Stromal cell of bone marrow (primary cell): Measurements from ENCODE around the gene ELF4.
"Not testable (repeated sequence)": the region's sequence is repeated elsewhere in the genome, so short reads cannot be mapped to it uniquely, and the experiment has no call there.

Experiments used
- DNase-seq: peaks from one replicate; pipeline ENCODE4 v3.0.0-alpha.2; 2012; ENCODE audit warnings: low read depth

ELF4 gene

DNA sequence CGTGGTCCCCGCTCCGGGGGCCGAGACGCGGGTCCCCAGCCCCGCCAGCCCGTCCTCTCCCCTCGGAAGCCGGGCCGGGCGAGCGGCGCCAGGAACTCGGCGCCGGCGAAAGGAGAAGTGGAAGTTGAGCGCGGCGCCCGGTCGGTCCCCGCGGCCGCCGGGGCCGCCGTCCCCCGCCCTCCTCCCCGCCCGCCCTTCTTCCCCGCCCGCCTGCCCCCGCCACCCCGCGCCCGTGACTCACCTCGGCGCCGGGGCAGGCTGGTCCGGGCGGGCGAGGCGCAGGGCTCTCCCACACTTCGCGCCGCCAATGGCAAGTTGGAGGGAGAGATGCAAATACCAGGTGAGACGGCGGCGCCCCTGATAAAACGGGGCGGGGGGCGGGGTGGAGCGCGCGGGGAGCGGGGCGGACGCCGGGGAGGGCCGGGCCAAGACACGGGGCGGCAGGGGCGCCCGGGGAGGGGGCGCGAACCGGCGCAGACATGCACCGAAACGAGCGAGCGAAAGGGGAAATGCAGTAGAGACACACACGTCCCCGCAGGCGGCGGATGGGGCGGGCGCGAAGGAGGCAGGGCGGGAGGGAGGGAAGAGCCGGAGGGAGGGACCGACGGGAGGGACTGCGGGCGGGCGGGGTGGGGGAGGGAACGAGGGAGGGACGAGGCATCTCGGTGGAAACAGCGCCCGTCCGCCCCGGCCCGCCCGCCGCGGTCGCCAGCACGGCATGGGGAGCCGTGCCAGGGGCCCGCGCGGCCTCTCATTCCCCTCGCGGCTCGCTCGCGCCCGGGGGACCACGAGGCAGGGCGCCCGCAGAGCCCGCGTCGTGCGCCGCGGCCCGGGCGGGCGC lies at the start of gene ELF4:
Gene ELF4 (minus strand): TSS at position 119 of the 841 bp plus-strand sequence. CDS start 29,167 bp downstream, outside the sequence.
- DNase-seq = no peak

DNA sequence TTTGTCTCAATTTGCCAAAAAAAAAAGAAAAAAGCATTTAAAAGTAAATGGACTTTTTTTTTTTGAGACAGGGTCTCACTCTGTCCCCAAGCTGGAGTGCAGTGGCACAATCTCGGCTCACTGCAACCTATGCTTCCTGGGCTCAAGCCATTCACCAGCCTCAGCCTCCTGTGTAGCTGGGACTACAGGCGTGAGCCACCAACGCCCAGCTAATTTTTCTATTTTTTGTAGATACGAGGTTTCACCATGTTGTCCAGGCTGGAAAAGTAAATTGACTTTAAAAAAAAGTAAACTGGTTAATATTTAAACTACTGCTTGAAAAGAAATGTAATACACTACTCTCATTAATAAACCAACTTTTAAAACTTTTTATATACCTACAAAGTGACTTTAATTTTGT lies 49.5 kb upstream of the ELF4 start:
- DNase-seq = no peak

DNA sequence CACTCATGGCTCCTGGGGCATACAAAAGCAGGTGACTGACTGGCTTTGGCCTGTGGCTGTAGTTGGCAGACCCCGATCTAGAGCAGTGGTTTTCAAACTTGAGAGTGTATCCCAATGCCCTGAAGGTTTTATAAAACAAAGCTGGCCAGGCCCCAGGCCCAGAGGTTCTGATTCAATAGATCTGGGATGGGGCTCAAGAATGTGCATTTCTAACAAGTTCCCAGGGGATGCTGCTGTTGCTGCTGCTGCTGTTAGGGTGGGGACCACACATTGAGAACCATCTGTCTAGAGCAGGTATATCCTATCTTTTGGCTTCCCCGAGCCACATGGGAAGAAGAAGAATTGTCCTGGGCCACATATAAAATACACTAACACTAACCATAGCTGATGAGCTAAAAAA lies 48.0 kb upstream of the ELF4 start:
- DNase-seq = no peak

DNA sequence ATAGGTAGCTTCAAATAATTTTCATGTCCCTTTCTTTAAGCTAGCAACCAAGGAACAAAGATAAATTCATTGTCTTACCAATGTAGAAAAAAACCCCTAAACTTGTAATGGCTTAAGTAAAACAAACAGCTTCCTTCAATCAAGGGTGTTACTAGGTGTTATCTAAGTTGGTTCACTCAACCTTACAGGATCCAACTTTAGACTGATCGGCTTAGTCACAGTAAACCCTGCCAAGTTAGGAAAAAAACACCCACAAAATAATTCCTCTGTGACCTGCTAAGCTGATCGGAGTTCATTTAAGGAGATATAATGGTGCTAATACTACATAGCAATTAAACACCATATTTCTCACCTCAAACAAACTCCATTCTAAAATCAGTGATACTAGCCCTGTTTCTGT lies 45.3 kb upstream of the ELF4 start:
- no peak for DNase-seq

DNA sequence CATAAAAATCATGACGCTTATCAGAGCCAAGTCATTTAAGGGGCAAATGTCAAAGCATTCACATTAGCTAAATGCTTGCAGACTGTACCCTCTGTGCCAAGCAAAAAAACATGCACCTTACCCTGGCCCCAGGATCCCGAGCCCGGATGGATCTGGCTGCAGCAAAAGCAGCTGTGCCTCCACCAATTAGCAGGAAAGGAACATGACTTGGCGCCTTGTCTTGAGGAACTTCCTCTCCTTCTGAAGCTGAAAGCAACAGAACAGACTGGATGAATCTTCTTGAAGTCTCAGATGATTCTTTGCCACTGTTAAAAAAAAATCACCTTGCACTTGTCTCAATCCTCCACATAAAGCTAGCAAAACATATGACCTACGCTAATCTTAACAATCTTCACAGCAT lies 37.3 kb upstream of the ELF4 start:
- no peak for DNase-seq

DNA sequence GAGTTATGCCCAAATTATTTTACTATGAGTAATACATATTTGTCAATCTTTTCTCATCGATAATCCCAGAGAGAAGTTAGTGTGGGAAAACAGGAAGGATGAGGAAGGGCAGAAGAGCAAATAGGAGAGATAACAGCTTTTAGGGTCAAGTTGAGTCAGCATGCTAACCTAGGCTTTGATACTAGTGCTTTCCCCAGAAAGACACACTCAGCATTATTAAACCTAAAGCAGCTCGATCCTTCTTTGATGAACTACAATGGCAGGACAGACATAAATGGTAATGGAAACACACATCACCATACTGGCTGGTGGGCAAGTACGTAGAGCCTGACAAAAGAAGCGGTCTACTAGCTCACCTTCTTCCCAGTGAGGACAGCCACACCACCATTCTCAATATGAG lies 34.8 kb upstream of the ELF4 start:
- DNase-seq = no peak

DNA sequence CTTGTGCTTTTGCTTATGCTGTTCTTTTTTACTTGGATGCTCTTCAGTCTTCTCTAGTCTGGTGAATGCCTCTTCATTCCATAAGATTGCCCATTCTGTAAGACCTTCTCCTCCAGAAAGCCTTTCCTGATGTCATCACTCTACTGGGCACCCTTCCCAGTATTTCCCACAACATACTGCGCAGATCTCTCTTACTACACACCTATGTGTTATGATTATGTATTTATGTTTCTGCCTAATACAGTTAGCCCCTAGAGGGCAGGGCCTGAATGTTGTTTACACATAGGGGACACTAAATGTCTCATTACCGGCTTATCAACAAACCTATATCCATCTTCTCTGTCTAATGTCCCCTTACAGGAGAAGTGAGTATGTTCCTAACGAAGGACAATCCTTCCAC lies 34.2 kb upstream of the ELF4 start:
- no peak for DNase-seq

DNA sequence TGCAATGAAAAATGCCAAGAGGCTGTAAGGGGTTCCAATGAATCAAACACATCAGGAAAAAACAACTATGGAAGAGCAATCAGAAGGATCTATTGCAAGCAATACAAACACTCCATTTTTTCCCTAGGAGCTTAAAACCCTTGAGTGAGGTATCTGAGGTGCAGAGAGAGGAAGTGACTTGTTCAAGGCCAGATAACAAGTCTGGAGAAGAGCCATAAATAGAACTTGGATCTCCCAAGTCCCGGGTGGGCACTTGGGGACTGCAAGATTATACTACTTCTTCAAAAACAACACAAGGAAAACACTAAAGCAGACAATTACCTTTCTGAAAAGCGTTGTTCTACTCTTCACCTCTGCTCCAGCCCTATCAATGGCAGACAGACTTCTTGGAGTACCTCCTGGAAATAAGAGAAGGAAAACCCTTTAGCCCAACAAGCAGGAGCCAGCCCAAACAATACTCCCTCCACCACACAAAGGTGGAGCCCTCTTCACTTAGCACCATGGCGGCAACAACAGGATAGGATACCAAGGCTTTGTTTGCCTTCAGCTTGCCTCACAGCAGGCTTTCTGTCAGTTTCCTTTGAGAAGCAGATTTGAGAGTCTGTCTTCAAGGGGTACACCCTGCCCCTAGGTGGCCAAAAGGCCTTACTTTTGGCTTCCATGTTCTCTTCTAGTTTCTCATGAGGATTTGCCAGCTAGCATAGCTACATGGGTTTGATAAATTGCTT lies 29.3 kb upstream of the ELF4 start:
- DNase-seq = no peak

DNA sequence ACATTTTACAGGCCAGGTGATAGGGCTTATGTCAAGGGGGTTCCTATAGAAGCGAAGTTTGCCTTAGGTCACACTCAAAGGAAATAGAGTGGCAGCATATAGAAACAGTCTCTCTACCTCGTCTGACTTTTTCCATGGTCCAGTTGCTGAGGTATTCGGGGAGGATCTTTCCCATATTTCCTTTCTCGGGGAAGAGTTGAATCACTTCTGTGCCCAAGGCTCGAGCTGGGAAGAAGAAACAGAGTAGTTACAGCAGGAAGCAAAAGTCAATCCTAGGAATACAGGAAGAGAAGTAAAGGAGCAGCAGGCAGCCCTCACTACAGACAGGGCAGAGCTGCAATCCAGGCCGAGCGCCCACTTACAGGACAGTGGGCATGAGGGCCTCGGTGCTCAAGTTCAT lies 26.7 kb upstream of the ELF4 start:
- no peak for DNase-seq

DNA sequence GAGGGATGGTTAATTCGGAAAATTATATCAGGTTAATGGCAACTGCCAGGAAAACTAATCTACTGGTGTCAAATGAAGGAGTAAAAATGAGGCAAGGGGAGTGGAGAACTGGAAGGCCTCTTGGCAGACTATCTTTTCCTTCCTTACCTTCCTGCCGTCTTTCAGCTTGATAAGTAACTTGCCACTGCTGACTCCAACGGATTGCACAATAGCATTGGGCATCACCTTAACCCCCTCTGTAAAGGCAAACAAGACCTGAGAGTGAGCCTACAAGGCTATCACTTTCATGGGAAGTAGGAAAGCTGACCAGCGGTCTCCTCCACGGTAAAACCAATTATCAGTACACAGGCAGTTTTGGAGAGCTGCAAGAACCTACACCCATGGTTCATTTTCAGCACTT lies 26.2 kb upstream of the ELF4 start:
- DNase-seq = no peak

DNA sequence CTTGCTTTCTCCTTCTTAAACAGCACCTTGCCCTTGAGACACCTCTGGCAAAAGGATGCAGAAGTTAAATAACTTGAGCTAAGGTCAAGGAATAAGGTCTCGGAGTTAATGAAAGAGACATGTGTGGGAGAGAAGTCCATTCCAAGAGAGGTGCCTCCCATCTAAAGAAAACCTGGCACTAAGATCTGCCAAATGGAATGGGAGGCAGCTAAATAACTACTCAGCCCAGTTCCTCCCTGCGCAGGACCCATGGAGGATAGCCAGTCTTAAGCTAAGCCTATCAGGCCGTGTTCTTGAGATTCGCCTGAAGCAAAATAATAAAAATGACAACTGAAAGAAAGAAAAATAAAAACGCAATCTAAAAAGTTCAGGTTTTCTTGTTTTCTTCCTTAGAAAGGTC lies 20.7 kb upstream of the ELF4 start:
- no peak for DNase-seq

DNA sequence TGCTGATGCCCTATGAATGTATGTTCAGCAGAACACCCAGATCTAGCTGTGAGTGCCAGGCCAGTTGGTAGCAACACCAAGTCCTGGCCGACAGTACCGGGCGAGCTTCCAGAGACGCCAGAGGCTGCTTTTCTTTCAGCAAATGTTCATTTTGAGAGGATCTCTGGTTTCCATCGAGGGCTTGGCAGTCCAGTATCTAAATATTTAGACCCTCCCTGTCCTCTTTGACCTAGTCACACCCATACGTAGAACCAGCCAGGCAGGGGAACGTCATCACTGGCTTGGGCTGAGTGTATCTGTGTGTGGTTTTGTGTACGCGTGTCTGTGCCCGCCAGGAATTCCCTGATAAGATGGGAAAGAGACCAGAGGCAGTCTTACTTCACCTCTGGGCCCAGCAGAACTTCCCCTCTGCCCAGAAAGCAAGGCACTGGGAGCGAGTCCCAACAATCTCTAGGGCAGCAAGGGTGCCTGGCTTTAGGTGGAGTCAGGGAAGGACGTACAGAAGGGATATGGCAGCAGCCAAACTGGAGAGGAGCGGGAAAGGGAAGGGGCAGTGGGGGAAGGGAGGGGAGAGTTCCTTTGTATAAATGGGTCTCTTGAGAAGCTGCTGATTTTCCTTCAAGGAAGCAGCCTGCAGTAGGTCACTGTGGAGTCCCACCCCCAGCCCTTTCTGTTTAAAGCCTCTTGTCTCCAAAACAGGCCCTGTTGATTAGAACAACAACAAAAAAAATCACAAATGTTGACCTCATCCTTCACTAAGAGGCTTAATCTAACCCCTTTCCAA lies 15.0 kb upstream of the ELF4 start:
- DNase-seq = no peak

DNA sequence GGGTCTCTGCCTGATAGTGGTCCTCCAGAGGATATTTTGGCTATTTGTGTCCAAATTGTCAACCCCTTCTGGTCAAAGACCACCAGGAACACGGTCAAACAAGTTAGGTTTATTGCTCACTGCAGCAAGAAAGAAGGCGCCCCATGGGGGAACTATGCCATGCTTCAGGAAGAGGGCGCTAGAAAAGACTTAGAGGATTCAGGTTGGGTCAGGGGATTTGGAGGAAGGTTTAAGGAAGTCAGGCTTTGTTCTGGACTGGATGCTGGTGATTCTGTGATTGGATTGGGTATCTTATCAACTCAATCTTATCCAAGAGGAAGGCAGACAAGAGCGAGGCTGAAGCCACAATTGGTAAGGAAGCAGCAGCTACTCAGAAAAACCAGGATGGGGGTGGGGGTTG lies 14.3 kb upstream of the ELF4 start:
- DNase-seq = no peak

DNA sequence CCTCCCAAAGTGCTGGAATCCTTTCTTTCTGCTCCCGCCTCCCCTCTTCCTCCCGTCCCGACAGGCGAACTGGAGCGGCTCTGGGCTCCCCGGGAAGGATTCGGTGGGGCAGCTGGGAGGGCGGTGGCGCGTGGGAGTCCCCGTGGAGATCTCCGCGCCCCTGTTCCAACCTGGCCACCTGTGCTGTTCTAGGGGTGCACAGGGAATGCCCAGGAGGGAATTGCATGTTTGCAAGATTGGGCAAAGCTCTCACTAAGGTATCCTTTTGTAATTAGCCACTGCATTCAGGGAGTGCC lies 11.2 kb upstream of the ELF4 start:
- no peak for DNase-seq

DNA sequence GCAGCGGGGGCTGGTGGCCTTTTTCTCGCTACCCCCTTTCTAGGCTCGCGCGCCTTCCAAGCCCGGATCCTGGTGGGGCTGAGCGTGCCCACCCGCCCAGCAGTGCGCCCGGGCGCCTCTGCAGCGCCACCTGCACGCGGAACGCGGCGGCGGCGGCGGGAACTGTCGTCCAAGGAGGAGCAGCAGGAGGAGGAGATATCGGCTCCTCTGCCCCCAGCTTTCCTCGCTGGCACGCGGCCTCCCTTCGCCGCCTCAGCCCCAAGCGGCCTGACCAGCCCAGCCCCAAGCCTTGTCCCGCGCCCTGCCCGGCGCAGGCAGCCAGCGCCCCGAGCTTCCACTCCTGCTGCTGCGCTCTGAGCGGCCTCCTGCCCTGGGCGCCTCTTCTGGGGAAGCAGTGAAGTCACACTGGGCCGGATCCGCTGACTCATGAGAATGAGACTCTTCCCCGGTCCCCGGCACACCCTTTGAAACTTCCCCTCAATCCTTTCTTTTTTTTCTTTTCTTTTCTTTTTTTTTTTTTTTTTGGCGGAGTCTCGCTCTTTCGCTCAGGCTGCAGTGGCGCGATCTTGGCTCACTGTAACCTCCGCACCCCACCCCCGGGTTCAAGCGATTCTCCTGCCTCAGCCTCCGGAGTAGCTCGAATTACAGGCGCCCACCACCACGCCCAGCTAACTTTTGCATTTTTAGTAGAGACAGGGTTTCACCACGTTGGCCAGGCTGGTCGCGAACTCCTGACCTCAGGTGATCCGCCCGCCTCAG lies 10.6 kb upstream of the ELF4 start:
- DNase-seq = peak; percentile 66

DNA sequence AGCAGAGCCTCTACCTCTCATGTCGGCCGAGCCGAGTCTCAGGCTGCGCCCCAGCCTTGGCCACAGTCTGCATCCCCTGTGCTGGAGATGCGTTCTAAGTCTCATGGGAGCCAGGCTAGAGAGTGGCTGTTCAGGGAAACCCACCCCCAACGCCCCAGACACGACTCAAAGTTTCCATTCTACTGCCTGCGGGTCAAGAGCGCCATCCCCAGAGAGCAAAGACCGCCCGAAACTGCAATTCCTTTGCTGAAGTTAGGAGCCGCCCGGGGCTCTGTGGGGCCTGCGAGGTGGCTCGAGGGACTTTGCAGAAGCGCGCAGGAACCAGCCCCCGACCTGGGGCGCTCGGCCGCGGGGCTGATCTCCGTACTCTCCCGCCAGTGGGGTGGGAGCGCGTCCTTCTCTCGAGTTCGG lies 10.0 kb upstream of the ELF4 start:
- no peak for DNase-seq

DNA sequence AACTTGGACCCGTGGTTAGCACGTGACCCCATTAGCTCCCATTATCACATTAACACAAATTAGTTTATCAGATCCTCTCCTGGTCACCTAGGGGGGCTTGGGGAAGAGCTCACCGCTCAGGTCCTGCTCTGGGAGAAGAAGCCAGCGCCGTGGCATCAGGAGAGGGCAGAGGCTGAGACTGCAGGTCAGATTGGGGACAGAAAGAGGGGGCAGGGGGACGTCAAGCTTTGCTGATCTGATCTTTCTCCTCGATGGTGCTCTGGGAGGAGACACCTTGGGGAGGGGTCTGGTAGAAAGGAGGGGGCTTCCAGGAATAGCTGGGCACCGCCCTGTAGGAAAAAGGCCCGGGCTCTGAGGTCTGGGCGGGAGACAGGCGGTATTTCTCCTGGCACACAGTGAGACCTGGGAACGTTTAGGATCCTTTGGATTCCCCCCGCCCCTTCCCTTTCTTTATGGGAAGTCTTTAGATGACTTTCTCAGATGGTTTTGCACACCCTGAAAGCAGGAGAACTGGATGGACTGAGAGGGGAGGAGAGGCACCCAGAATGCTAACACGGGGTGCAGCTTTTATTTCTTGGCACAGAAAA lies 9.1 kb upstream of the ELF4 start:
- no peak for DNase-seq

DNA sequence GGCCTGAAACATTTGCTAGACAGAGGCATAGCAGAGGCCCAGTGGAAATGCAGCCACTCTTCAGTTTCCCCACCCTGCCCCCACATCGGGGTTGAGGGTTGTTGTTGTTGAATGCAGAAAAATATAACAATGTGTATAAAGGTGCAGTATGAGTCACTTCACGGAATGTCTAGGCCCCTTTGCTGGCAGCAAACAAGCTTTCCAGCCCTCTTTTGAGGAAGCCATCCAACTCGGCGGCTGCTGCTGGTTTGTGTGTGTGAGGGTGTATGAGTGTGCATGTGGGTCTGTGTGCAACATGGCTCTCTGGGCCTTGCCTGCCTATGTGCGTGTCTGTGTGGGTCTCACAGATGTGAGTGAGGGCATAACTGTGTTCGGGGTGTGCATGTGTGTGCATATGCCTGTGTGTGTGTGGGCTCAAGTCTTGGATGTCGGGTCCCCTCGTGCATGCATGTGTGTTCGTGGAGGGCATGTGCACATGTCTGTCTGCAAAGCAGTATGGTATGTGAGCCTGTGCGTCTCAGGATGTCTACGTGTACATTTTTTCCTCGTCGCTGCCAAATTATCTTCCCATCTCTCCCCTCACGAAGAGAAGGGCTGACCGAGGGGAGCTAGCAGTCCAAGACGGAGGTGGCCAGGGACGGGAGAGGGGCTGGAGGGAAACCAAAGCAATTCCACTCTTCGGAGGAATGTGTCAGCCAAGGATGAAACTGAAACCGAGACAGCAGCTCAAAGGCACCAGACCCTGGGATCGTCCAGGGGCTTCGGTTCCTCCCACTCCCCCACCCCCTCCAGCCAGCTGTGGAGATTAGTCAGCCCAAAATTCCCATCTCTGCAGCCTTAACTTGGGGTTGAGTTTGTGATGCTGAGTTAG lies 8.4 kb upstream of the ELF4 start:
- DNase-seq = no peak

DNA sequence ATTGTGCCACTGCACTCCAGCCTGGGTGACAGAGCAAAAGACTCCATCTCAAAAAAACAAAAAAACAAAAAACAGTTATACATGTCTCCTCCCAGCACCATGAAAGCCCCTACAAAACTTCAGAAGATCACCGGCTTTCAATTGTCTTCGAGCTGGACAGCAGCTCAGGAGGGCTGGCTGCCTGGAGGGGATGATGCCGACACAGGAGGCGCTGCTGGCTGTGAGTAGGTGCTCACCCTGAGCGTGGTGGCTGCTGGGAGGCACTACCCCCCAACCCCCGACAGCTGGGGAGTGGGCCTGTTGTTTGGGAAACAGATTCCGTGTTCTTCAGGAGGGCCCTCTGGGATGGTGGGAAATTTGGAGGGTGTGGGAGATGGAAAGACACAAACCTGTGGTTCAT lies 6.9 kb upstream of the ELF4 start:
- DNase-seq = no peak

DNA sequence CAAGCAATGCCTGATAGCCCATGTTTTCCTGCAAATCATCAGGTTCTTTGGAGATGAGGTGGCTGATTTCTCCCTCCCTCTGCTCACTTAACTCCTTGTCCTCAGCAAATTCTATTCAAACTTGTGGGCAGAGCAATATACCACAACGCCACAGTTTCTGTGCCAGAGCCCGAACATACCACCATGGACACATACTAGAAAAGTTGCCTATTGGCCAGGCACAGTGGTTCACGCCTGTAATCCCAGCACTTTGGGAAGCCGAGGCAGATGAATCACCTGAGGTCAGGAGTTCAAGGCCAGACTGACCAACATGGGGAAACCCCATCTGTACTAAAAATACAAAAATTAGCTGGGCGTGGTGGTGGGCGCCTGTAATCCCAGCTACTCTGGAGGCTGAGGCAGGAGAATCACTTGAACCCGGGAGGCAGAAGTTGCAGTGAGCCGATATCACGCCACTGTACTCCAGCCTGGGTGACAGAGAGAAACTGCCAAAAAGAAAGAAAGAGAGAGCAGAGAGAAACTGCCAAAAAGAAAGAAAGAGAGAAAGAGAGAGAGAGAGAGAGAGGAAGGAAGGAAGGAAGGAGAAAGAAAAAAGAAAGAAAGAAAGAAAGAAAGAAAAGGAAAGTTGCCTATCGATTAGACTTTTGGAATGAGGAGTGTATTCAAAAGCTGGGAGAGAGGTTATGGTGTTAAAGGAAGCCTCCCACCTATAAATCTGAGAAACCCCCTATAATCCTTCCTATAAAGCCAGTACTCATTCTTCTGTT lies 5.0 kb upstream of the ELF4 start:
- not testable (repeated sequence) for DNase-seq
